Stomach (tissue), 4 donors: ENCODE results near the gene KCNG2.
"Not testable (repeated sequence)": the region's sequence is repeated elsewhere in the genome, so short reads cannot be mapped to it uniquely, and the experiment has no call there.

ENCODE experiments used
- POLR2A ChIP-seq, 4 donors: fragments of 450-650 bp; IDR thresholded peaks; one replicate each; pipeline ENCODE4 v1.6.1; 2016; ENCODE audit warnings: antibody characterized with exemption in 4 of 4, control low read depth in 2 of 4, mild to moderate bottlenecking in 1 of 4, moderate library complexity in 1 of 4
- TF ChIP-seq, protein P1 (sequence below), 7 experiments: fragments of 450-650 bp in 4 of 7; fragments of 200-600 bp in 3 of 7; sonication (generic) in 3 of 7; IDR thresholded peaks; one replicate each; pipeline ENCODE4 v1.5.1; 2016 to 2019; ENCODE audit warnings: antibody characterized with exemption in 7 of 7, control low read depth in 2 of 7, mild to moderate bottlenecking in 1 of 7

DNA sequence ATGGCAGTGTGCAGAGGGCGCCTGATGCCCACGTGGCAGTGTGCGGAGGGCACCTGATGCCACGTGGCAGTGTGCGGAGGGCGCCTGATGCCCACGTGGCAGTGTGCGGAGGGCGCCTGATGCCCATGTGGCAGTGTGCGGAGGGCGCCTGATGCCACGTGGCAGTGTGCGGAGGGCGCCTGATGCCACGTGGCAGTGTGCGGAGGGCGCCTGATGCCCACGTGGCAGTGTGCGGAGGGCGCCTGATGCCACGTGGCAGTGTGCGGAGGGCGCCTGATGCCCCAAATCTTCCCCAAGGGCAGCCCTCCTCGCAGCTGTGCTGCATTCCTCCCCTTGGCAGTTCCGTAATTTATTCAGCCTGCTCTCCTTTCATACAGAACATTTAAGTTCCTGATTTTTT lies 80.5 kb downstream of the KCNG2 start:
- not testable (repeated sequence) for TF ChIP-seq POLR2A (IDR thresholded peaks at IDR 0.05)
- TF ChIP-seq, protein P1, sequence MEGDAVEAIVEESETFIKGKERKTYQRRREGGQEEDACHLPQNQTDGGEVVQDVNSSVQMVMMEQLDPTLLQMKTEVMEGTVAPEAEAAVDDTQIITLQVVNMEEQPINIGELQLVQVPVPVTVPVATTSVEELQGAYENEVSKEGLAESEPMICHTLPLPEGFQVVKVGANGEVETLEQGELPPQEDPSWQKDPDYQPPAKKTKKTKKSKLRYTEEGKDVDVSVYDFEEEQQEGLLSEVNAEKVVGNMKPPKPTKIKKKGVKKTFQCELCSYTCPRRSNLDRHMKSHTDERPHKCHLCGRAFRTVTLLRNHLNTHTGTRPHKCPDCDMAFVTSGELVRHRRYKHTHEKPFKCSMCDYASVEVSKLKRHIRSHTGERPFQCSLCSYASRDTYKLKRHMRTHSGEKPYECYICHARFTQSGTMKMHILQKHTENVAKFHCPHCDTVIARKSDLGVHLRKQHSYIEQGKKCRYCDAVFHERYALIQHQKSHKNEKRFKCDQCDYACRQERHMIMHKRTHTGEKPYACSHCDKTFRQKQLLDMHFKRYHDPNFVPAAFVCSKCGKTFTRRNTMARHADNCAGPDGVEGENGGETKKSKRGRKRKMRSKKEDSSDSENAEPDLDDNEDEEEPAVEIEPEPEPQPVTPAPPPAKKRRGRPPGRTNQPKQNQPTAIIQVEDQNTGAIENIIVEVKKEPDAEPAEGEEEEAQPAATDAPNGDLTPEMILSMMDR (IDR thresholded peaks at IDR 0.05), result not testable (repeated sequence)
